ENCODE data around the gene RIN3.
A peak's percentile ranks its signal among the peaks of the same experiment; 100 is the strongest.
"Not testable (repeated sequence)": the region's sequence is repeated elsewhere in the genome, so short reads cannot be mapped to it uniquely, and the experiment has no call there.

RIN3 gene

DNA sequence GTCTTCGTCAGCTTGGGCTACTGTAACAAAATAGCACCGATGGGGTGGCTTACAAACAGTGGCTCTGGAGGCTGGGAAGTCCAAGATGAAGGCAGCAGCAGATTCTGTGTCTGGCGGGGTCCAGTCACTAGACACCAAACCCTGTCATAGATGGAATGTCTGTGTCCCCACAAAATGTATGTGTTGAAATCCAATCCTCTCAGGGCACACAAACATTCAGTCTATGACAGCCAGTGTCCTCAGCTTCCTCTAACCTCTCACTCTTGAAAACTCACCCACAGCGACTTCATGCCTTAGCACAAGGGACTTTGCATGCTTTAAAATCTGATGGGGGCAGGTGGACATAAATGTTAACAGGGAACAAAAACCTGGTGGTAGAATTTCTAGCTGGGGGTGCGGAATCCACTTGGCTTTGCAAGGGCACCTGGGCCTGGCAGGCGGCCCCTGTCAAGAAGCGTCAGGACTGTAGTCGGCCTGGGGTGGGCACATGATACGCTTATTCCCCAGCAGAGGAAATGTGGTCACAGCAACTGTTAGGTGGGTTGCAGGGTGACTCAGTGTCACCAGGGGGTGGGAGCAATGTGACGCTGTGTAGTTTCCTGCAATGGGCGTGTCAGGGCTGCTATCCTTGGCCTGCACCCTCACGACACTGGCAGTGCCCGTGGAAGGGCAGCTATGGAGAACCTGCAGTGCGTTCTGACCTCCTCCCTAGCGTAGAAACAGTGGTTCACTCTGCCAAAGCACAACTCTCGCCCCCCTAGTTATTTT, 17.7 kb downstream of the RIN3 start:
- peak; percentile 72 to 74 for ATAC-seq

DNA sequence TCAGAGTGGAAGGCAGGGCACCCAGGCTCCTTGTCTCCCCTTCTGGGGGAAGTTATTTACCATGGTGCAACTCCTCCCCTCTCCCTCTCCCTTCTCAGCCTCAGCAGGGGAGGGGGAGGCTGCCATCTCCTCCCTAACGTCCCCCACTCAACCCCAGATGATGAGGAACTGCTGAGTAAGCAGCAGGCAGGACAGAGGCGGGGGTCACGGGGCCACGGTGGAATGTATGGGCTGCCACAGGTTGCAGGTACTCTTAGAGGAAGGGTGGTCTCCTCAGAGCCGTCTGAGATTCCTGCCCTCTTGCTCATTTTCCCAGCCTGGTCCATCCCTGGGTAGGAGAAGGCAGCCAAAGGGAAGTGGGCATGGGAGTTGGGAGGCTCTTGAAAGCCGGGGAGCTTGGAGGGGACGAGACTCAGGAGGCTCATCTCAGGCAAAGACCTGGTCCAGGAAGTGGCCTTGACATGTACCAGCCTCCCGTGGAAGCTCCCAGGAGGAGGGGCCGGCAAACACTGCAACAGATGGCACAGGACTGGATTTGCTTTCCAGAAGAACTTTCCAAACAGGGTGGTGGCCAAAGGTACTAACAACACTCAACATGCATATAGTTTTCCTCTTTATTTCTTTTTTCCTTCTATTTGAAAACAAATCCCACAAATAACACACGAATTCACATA, 19.0 kb downstream of the RIN3 start:
- ATAC-seq = no peak

DNA sequence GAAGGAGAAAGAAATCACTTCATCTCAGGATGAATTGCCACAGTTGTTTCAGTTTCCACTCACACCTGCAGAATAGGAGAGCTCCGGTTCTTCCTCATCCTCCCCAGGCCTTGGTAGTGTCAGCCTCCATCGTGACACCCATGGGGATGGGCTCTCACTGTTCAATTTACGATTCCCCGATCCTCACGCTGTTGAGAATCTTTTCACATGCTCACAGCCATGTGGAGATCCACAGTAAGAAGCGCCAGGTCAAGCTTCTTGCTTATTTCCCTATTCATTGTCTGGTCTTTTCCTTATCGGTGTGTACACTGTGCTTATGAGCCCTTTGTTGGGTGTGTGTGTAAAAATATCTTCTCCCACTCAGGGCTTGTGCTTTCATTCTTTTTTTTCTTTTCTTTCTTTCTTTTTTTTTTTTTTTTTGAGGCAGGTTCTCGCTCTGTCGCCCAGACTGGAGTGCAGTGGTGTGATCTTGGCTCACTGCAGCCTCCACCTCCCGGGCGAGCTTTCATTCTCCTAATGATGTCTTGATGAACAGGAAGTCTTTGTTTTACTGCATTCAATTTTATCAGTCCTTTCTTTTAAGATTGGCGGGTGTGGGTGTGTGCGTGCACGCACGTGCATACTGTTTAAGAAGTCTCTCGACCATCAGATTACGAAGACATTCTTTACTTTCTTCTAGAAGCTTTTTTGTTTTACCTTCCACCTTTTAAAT, 21.5 kb downstream of the RIN3 start:
- peak in 1 of 2 donors; percentile 33 for ATAC-seq

DNA sequence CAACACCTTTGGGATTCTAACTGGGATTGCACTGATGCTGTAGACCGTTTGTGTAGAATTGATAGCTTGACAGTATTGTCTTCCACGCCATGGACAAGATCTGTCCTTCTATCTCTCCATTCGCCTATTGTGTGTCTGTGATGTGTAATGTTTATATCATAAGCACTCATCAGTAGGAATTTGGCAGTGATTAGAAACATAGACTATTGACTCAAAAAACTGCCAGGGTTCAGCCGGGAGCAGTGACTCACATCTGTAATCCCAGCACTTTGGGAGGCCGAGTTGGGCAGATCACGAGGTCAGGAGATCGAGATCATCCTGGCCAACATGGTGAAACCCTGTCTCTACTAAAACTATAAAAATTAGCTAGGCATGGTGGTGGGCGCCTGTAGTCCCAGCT, 22.6 kb downstream of the RIN3 start:
- not testable (repeated sequence) for ATAC-seq

DNA sequence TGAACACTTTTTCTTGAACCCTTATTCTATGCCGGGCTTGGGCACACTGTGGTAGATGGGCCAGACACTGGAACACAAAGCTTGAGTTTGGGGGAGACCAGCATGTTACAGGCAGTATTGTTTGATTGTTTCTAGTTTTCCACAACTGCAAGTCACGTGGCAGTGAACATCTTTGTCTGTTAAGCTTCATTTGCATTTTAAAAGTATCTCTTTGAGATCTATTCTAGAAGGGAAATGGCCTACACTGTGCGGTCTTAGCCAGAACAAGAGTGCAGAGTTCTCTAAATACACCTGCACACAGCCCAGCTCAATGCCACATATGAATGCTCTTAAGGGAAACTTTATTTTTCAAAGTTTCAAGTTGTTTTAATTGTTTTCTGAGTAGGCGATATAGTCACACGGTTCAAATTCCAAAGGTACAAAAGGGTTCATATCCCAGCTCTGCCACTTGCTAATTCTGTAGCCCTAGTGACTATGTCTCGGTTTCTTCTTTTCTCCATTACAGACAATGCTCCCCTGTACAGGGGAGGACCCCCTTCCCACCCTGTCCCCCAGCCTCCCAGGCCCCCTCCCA, 24.9 kb downstream of the RIN3 start:
- peak in 1 of 2 donors; percentile 34 for ATAC-seq

- no peak for ATAC-seq
Observed at GRCh38 chr14:92539419-92539818, 25.8 kb downstream of the RIN3 start.

GRCh38 chr14:92539875-92540274, 26.3 kb downstream of the RIN3 start:
- ATAC-seq = no peak

- ATAC-seq = no peak
Observed at GRCh38 chr14:92540472-92541048, 27.0 kb downstream of the RIN3 start.

- ATAC-seq = no peak
Observed at GRCh38 chr14:92542766-92543554, 29.4 kb downstream of the RIN3 start.

- ATAC-seq = no peak
Observed at GRCh38 chr14:92544051-92544720, 30.6 kb downstream of the RIN3 start.

DNA sequence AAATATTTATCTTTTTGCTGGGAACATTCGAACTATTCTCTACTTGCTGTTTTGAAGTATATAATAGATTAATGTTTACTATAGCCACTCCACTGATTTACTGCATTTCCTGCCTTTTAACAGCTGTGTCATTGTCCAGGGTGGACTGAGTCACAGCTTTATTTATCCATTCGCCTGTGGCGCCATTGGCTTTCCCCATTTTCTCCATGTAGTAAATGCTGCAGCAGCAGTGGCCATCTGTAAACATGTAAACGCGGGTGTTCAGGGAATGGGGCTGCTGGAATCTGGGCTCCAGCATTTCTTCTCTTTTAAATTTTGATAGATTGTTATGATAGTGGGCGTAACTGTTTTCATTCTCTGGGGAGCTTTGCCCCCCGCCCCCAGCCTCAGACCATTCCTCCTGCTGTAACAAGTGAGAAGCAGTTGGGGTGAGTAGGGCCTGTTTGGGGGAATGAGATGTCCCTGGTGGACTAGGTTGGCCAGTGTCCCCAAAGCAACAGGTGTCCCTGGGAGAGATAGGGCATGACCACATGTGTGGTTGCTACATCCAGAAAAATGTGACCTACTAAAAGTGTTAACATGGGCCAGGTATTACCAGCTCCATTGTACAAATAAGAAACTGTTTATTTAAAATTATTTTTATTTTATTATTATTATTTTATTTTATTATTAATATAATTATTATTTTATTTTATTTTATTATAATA, 32.9 kb downstream of the RIN3 start:
- ATAC-seq = no peak

GRCh38 chr14:92549105-92549858, 35.7 kb downstream of the RIN3 start:
- no peak for ATAC-seq

- no peak for ATAC-seq
Observed at GRCh38 chr14:92549859-92550230, 36.3 kb downstream of the RIN3 start.

- ATAC-seq = peak; percentile 52 to 64
Observed at GRCh38 chr14:92551044-92551841, 37.7 kb downstream of the RIN3 start.

GRCh38 chr14:92552066-92552465, 38.5 kb downstream of the RIN3 start:
- no peak for ATAC-seq

GRCh38 chr14:92553438-92553837, 39.9 kb downstream of the RIN3 start:
- ATAC-seq = no peak

DNA sequence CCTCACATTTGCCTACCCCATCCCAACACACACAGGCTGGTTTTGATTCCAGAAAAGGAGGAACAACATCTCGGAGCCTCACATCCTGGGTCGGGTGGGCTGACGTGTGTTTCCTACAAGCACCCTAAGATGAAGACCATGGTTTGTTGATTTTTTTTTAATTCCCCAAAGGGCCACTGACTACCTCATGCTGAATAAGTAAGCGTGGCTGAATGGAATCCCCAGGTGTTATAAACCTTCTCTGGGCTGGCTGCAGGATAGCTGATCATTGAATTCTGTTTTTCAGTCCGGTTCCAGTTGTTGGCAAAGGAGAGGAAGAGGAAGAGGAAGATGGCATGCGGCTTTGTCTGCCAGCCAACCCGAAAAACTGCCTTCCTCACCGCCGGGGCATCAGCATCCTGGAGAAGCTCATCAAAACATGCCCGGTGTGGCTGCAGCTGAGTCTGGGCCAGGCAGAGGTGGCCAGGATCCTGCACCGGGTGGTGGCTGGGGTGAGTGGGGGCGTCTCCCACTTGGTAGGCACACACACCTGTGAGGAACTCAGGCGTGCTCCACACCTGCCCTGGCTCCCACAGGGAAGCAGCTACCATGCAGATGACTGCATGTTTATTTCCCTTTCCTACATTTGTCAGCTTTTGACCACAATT, 42.0 kb downstream of the RIN3 start:
- ATAC-seq = no peak

- ATAC-seq = peak; percentile 61 to 71
Observed at GRCh38 chr14:92556255-92556741, 42.7 kb downstream of the RIN3 start.
